HEK293 (cell line): ENCODE data around the gene DOK3.
A peak's percentile ranks its signal among the peaks of the same experiment; 100 is the strongest.

Experiments used
- GLI4 ChIP-seq: fragments of 450-650 bp; formaldehyde crosslinking; IDR thresholded peaks from 2 replicates; pipeline ENCODE4 v1.5.1; 2016; ENCODE audit warnings: missing biosample characterization, missing genetic modification characterization
- GLIS1 ChIP-seq: fragments of 450-650 bp; formaldehyde crosslinking; IDR thresholded peaks from 2 replicates; pipeline ENCODE4 v1.5.1; 2016; ENCODE audit warnings: missing biosample characterization, missing genetic modification characterization
- KLF16 ChIP-seq: fragments of 450-650 bp; formaldehyde crosslinking; IDR thresholded peaks from 2 replicates; pipeline ENCODE4 v1.5.1; 2017; ENCODE audit warnings: missing biosample characterization, missing genetic modification characterization
- SCRT1 ChIP-seq: fragments of 450-650 bp; formaldehyde crosslinking; IDR thresholded peaks from 2 replicates; pipeline ENCODE4 v1.5.1; 2016; ENCODE audit warnings: missing biosample characterization, missing genetic modification characterization, borderline replicate concordance
- SP3 ChIP-seq: fragments of 450-650 bp; formaldehyde crosslinking; IDR thresholded peaks from 2 replicates; pipeline ENCODE4 v1.5.1; 2016; ENCODE audit warnings: missing biosample characterization, missing genetic modification characterization
- WT1 ChIP-seq: fragments of 450-650 bp; formaldehyde crosslinking; IDR thresholded peaks from 2 replicates; pipeline ENCODE4 v1.5.1; 2016; ENCODE audit warnings: missing biosample characterization, missing genetic modification characterization
- ZBTB21 ChIP-seq: fragments of 450-650 bp; formaldehyde crosslinking; IDR thresholded peaks from 2 replicates; pipeline ENCODE4 v1.5.1; 2017; ENCODE audit warnings: missing biosample characterization, missing genetic modification characterization
- ZNF132 ChIP-seq: fragments of 450-650 bp; formaldehyde crosslinking; IDR thresholded peaks from 2 replicates; pipeline ENCODE4 v1.5.1; 2017; ENCODE audit warnings: missing biosample characterization, missing genetic modification characterization, borderline replicate concordance
- ZNF184 ChIP-seq: fragments of 450-650 bp; IDR thresholded peaks from 2 replicates; pipeline ENCODE4 v1.5.1; 2018; ENCODE audit warnings: missing biosample characterization, mild to moderate bottlenecking, missing genetic modification characterization
- ZNF292 ChIP-seq: fragments of 450-650 bp; formaldehyde crosslinking; IDR thresholded peaks from 2 replicates; pipeline ENCODE4 v1.5.1; 2016; ENCODE audit warnings: low read depth, missing biosample characterization, missing genetic modification characterization, borderline replicate concordance
- ZNF426 ChIP-seq: fragments of 450-650 bp; formaldehyde crosslinking; IDR thresholded peaks from 2 replicates; pipeline ENCODE4 v1.5.1; 2017; ENCODE audit warnings: missing biosample characterization, missing genetic modification characterization, mild to moderate bottlenecking, inconsistent platforms, moderate library complexity
- ZNF629 ChIP-seq: fragments of 450-650 bp; formaldehyde crosslinking; IDR thresholded peaks from 2 replicates; pipeline ENCODE4 v1.5.1; 2017; ENCODE audit warnings: missing biosample characterization, missing genetic modification characterization
- ZNF654 ChIP-seq: fragments of 450-650 bp; formaldehyde crosslinking; IDR thresholded peaks from 2 replicates; pipeline ENCODE4 v1.5.1; 2016; ENCODE audit warnings: low read depth, missing biosample characterization, missing genetic modification characterization
- ZNF677 ChIP-seq: fragments of 450-650 bp; IDR thresholded peaks from 2 replicates; pipeline ENCODE4 v1.5.0; 2018; ENCODE audit warnings: missing biosample characterization, mild to moderate bottlenecking, missing genetic modification characterization, moderate library complexity
- ZNF747 ChIP-seq: fragments of 450-650 bp; formaldehyde crosslinking; IDR thresholded peaks from 2 replicates; pipeline ENCODE4 v1.5.1; 2016; ENCODE audit warnings: missing biosample characterization, missing genetic modification characterization
- ZNF76 ChIP-seq: fragments of 450-650 bp; formaldehyde crosslinking; IDR thresholded peaks from 2 replicates; pipeline ENCODE4; 2016; ENCODE audit warnings: low read depth, missing biosample characterization, missing genetic modification characterization, borderline replicate concordance
- ZNF830 ChIP-seq: fragments of 450-650 bp; IDR thresholded peaks from 2 replicates; pipeline ENCODE4 v1.5.0; 2018; ENCODE audit warnings: missing biosample characterization, missing genetic modification characterization, low read depth, mild to moderate bottlenecking, moderate library complexity
- TF ChIP-seq, protein P1 (sequence below): fragments of 450-650 bp; formaldehyde crosslinking; IDR thresholded peaks from 2 replicates; pipeline ENCODE4 v1.5.1; 2016; ENCODE audit warnings: missing biosample characterization, missing genetic modification characterization
- TF ChIP-seq, protein P2 (sequence below): fragments of 450-650 bp; formaldehyde crosslinking; IDR thresholded peaks from 2 replicates; pipeline ENCODE4 v1.5.1; 2016; ENCODE audit warnings: missing biosample characterization, missing genetic modification characterization
- TF ChIP-seq, protein P3 (sequence below): fragments of 450-650 bp; IDR thresholded peaks from 2 replicates; pipeline ENCODE4 v1.5.1; 2018; ENCODE audit warnings: missing biosample characterization, mild to moderate bottlenecking, missing genetic modification characterization
- TF ChIP-seq, protein P4 (sequence below): IDR thresholded peaks from 2 replicates; pipeline ENCODE4 v1.6.1; 2011; ENCODE audit warnings: mild to moderate bottlenecking, low read depth, low read length, borderline replicate concordance
- TF ChIP-seq, protein P5 (sequence below): fragments of 450-650 bp; formaldehyde crosslinking; conservative IDR thresholded peaks from 2 replicates; pipeline ENCODE4 v1.5.1; 2016; ENCODE audit warnings: low read depth, missing biosample characterization, missing genetic modification characterization
- TF ChIP-seq, protein P6 (sequence below): fragments of 450-650 bp; formaldehyde crosslinking; conservative IDR thresholded peaks from 2 replicates; pipeline ENCODE4 v1.5.1; 2016; ENCODE audit warnings: low read depth, missing biosample characterization, missing genetic modification characterization

DOK3 gene

DNA sequence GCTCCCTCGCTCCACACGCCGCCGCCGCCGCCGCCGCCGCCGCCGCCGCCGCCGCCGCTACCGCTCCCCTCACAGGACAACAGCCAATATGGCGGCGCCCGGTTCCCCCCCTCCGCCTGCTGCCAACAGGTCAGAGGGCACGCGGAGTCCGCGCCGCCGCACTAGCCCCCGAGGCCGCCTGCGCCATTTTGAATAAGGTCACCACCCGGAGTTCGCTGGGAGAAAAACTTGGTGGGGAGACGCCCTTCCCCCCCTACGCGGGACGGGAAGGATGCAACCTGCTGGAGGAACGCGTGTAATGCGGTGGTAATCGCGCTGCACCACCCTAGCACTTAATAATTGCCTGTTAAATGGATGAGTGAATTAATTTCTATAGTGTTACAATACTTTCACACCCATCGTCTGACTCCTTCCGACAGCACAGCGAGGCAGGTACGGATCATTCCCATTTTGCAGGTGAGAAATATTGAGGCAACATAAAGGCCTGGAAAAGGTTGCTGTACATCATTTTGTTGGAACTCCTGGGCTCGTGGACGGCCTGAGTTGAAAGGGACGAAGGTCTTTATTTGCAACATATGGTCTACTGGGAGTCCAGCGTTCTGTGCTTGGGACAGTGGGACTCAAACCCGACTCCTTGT is 45.0 kb upstream of the DOK3 start, which contains the start of gene FAM193B (continued):
- TF ChIP-seq, protein P1, sequence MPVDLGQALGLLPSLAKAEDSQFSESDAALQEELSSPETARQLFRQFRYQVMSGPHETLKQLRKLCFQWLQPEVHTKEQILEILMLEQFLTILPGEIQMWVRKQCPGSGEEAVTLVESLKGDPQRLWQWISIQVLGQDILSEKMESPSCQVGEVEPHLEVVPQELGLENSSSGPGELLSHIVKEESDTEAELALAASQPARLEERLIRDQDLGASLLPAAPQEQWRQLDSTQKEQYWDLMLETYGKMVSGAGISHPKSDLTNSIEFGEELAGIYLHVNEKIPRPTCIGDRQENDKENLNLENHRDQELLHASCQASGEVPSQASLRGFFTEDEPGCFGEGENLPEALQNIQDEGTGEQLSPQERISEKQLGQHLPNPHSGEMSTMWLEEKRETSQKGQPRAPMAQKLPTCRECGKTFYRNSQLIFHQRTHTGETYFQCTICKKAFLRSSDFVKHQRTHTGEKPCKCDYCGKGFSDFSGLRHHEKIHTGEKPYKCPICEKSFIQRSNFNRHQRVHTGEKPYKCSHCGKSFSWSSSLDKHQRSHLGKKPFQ (tag by site-specific recombination) = no peak
- TF ChIP-seq, protein P2, sequence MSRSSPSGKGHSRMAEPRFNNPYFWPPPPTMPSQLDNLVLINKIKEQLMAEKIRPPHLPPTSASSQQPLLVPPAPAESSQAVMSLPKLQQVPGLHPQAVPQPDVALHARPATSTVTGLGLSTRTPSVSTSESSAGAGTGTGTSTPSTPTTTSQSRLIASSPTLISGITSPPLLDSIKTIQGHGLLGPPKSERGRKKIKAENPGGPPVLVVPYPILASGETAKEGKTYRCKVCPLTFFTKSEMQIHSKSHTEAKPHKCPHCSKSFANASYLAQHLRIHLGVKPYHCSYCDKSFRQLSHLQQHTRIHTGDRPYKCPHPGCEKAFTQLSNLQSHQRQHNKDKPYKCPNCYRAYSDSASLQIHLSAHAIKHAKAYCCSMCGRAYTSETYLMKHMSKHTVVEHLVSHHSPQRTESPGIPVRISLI (tag by site-specific recombination) = no peak
- TF ChIP-seq ZNF747 (tag by site-specific recombination) = no peak
- TF ChIP-seq GLIS1 (tag by site-specific recombination) = peak; percentile 50
- TF ChIP-seq SP3 (tag by site-specific recombination) = peak; percentile 41; the same call in 1 of the 2 replicates
- 0 out of 2 replicates have a peak, but pooled peaks have one; percentile 22 for TF ChIP-seq ZNF184 (tag by site-specific recombination)
- no peak for TF ChIP-seq ZNF654 (tag by site-specific recombination)
- no peak for TF ChIP-seq ZNF426 (tag by site-specific recombination)
- TF ChIP-seq KLF16 (tag by site-specific recombination) = no peak
- peak; percentile 22; the same call in 1 of the 2 replicates for TF ChIP-seq SCRT1 (tag by site-specific recombination)
- TF ChIP-seq GLI4 (tag by site-specific recombination) = no peak
- TF ChIP-seq ZNF292 (tag by site-specific recombination) = no peak
- TF ChIP-seq, protein P3, sequence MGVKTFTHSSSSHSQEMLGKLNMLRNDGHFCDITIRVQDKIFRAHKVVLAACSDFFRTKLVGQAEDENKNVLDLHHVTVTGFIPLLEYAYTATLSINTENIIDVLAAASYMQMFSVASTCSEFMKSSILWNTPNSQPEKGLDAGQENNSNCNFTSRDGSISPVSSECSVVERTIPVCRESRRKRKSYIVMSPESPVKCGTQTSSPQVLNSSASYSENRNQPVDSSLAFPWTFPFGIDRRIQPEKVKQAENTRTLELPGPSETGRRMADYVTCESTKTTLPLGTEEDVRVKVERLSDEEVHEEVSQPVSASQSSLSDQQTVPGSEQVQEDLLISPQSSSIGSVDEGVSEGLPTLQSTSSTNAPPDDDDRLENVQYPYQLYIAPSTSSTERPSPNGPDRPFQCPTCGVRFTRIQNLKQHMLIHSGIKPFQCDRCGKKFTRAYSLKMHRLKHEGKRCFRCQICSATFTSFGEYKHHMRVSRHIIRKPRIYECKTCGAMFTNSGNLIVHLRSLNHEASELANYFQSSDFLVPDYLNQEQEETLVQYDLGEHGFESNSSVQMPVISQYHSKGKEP (tag by site-specific recombination) = no peak; the same call in 1 of the 2 replicates
- no peak for TF ChIP-seq ZNF132
- 0 out of 2 replicates have a peak, but pooled peaks have one; percentile 13 for TF ChIP-seq ZNF629 (tag by site-specific recombination)
- TF ChIP-seq, protein P4, sequence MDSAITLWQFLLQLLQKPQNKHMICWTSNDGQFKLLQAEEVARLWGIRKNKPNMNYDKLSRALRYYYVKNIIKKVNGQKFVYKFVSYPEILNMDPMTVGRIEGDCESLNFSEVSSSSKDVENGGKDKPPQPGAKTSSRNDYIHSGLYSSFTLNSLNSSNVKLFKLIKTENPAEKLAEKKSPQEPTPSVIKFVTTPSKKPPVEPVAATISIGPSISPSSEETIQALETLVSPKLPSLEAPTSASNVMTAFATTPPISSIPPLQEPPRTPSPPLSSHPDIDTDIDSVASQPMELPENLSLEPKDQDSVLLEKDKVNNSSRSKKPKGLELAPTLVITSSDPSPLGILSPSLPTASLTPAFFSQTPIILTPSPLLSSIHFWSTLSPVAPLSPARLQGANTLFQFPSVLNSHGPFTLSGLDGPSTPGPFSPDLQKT = no peak
- TF ChIP-seq ZNF830 = no peak
- TF ChIP-seq ZBTB21 = no peak
- peak; percentile 19; the same call in 1 of the 2 replicates for TF ChIP-seq WT1 (tag by site-specific recombination)
- TF ChIP-seq, protein P5, sequence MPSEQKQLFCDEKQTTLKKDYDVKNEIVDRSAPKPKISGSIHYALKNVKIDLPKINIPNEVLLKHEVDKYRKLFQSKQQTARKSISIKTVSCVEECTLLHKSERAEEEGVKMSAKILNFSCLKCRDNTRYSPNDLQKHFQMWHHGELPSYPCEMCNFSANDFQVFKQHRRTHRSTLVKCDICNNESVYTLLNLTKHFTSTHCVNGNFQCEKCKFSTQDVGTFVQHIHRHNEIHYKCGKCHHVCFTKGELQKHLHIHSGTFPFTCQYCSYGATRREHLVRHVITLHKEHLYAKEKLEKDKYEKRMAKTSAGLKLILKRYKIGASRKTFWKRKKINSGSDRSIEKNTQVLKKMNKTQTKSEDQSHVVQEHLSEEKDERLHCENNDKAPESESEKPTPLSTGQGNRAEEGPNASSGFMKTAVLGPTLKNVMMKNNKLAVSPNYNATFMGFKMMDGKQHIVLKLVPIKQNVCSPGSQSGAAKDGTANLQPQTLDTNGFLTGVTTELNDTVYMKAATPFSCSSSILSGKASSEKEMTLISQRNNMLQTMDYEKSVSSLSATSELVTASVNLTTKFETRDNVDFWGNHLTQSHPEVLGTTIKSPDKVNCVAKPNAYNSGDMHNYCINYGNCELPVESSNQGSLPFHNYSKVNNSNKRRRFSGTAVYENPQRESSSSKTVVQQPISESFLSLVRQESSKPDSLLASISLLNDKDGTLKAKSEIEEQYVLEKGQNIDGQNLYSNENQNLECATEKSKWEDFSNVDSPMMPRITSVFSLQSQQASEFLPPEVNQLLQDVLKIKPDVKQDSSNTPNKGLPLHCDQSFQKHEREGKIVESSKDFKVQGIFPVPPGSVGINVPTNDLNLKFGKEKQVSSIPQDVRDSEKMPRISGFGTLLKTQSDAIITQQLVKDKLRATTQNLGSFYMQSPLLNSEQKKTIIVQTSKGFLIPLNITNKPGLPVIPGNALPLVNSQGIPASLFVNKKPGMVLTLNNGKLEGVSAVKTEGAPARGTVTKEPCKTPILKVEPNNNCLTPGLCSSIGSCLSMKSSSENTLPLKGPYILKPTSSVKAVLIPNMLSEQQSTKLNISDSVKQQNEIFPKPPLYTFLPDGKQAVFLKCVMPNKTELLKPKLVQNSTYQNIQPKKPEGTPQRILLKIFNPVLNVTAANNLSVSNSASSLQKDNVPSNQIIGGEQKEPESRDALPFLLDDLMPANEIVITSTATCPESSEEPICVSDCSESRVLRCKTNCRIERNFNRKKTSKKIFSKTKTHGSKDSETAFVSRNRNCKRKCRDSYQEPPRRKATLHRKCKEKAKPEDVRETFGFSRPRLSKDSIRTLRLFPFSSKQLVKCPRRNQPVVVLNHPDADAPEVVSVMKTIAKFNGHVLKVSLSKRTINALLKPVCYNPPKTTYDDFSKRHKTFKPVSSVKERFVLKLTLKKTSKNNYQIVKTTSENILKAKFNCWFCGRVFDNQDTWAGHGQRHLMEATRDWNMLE = no peak
- TF ChIP-seq, protein P6, sequence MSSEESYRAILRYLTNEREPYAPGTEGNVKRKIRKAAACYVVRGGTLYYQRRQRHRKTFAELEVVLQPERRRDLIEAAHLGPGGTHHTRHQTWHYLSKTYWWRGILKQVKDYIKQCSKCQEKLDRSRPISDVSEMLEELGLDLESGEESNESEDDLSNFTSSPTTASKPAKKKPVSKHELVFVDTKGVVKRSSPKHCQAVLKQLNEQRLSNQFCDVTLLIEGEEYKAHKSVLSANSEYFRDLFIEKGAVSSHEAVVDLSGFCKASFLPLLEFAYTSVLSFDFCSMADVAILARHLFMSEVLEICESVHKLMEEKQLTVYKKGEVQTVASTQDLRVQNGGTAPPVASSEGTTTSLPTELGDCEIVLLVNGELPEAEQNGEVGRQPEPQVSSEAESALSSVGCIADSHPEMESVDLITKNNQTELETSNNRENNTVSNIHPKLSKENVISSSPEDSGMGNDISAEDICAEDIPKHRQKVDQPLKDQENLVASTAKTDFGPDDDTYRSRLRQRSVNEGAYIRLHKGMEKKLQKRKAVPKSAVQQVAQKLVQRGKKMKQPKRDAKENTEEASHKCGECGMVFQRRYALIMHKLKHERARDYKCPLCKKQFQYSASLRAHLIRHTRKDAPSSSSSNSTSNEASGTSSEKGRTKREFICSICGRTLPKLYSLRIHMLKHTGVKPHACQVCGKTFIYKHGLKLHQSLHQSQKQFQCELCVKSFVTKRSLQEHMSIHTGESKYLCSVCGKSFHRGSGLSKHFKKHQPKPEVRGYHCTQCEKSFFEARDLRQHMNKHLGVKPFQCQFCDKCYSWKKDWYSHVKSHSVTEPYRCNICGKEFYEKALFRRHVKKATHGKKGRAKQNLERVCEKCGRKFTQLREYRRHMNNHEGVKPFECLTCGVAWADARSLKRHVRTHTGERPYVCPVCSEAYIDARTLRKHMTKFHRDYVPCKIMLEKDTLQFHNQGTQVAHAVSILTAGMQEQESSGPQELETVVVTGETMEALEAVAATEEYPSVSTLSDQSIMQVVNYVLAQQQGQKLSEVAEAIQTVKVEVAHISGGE (tag by site-specific recombination) = no peak
- TF ChIP-seq ZNF76 (tag by site-specific recombination) = peak; percentile 81; the same call in 1 of the 2 replicates
- TF ChIP-seq ZNF677 (tag by site-specific recombination) = no peak
